ENCODE data around the gene FMN1. TPM values are rescaled to one million over a fixed set of nuclear protein-coding genes. Genes with fewer than 3 reads are reported as not detected.

The FMN1 gene
- total RNA-seq, 1 experiment from 2014 or later: 1.2 TPM

GRCh38 chr15:33114374-33114717 lies 80.2 kb downstream of the FMN1 start:
- no peak overlapping the region for H3K4me3 Mint-ChIP-seq (ENCODE audit: unreplicated experiment)
- DNase-seq (ENCODE audit: unreplicated experiment): no peak
- ChIA-PET CTCF (interaction anchor here (0.7 to 1.7 kb wide), 2 partner anchors 10 to 167 kb away, joined by 3 to 4 read pairs; no protein-coding TSS in a partner anchor), POLR2A (interaction anchor here (1.6 kb wide), 1 partner anchor 13 kb away, joined by 4 read pairs; no protein-coding TSS in a partner anchor)
- no peaks in the 10 kb centered on the region for H3K4me1 Mint-ChIP-seq (ENCODE audit: insufficient read depth, unreplicated experiment)
- H3K27ac Mint-ChIP-seq (ENCODE audit: low read depth, unreplicated experiment): no peak overlapping the region
- BruUV-seq (replicated peaks): no TSS peak
- H3K9me3 Mint-ChIP-seq (ENCODE audit: unreplicated experiment): no peaks in the 10 kb centered on the region
- peaks cover 11% of the 10 kb centered on the region for H3K27me3 Mint-ChIP-seq (ENCODE audit: insufficient read depth, unreplicated experiment)
- TF ChIP-seq CTCF (IDR thresholded peaks at IDR 0.05; ENCODE audit: unreplicated experiment): no peak
- intact Hi-C loops (cut with micrococcal nuclease): no loop called here
- no peaks in the 10 kb centered on the region for H3K36me3 Mint-ChIP-seq (ENCODE audit: insufficient read depth, unreplicated experiment)

- H3K36me3 Mint-ChIP-seq (ENCODE audit: insufficient read depth, unreplicated experiment): no peaks in the 10 kb centered on the region
- no peak for DNase-seq (ENCODE audit: unreplicated experiment)
- BruUV-seq (replicated peaks): no TSS peak
- H3K27ac Mint-ChIP-seq (ENCODE audit: low read depth, unreplicated experiment): no peak overlapping the region
- no peak overlapping the region for H3K4me3 Mint-ChIP-seq (ENCODE audit: unreplicated experiment)
- ChIA-PET CTCF (interaction anchor here (0.6 to 1.7 kb wide), 3 partner anchors 10 to 387 kb away, joined by 3 to 5 read pairs (median 4); no protein-coding TSS in a partner anchor), POLR2A (interaction anchor here (0.6 to 1.6 kb wide), 4 partner anchors 8 to 250 kb away, joined by 3 to 4 read pairs (median 3); no protein-coding TSS in a partner anchor)
- H3K27me3 Mint-ChIP-seq (ENCODE audit: insufficient read depth, unreplicated experiment): peaks cover 11% of the 10 kb centered on the region
- intact Hi-C loops (cut with micrococcal nuclease): no loop called here
- H3K4me1 Mint-ChIP-seq (ENCODE audit: insufficient read depth, unreplicated experiment): no peaks in the 10 kb centered on the region
- no peak for TF ChIP-seq CTCF (IDR thresholded peaks at IDR 0.05; ENCODE audit: unreplicated experiment)
- no peaks in the 10 kb centered on the region for H3K9me3 Mint-ChIP-seq (ENCODE audit: unreplicated experiment)
Measured at GRCh38 chr15:33113666-33114373, 80.7 kb downstream of the FMN1 start.

GRCh38 chr15:33112541-33113105 lies 81.9 kb downstream of the FMN1 start:
- TF ChIP-seq CTCF (IDR thresholded peaks at IDR 0.05; ENCODE audit: unreplicated experiment): no peak
- peaks cover 5% of the 10 kb centered on the region for H3K4me1 Mint-ChIP-seq (ENCODE audit: insufficient read depth, unreplicated experiment)
- no TSS peak for BruUV-seq (replicated peaks)
- peaks cover 5% of the 10 kb centered on the region for H3K27me3 Mint-ChIP-seq (ENCODE audit: insufficient read depth, unreplicated experiment)
- no peaks in the 10 kb centered on the region for H3K9me3 Mint-ChIP-seq (ENCODE audit: unreplicated experiment)
- ChIA-PET POLR2A (interaction anchor here (0.5 to 0.8 kb wide), 2 partner anchors 9 to 15 kb away, joined by 3 read pairs; no protein-coding TSS in a partner anchor), CTCF (interaction anchor here (1.6 to 1.8 kb wide), 2 partner anchors 20 to 26 kb away, joined by 5 to 6 read pairs; no protein-coding TSS in a partner anchor)
- H3K27ac Mint-ChIP-seq (ENCODE audit: low read depth, unreplicated experiment): no peak overlapping the region
- intact Hi-C loops (cut with micrococcal nuclease): no loop called here
- DNase-seq (ENCODE audit: unreplicated experiment): no peak
- no peak overlapping the region for H3K4me3 Mint-ChIP-seq (ENCODE audit: unreplicated experiment)
- no peaks in the 10 kb centered on the region for H3K36me3 Mint-ChIP-seq (ENCODE audit: insufficient read depth, unreplicated experiment)

DNA sequence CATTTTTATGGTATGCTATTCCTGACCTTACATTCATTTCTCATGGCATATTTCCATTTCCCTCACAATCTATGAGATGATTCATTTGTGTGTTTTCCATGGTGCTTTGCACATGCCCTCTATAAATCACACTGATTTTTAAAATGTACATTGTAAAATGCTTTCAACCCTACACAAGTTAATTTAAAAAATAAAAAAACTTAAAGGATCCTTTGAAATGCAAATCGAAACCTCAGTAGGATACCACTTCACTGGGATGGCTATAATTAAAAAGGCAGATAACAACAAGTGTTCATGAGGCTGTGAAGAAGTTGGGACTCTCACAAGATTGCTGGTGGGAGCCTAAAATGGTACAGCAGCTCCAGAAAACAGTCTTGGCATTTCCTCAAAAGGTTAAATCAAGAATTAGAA lies 83.5 kb downstream of the FMN1 start:
- Mint-ChIP-seq H3K9me3 (ENCODE audit: unreplicated experiment) (peaks cover 12% of the 10 kb centered on the region), H3K27me3 (ENCODE audit: insufficient read depth, unreplicated experiment) (peaks cover 11% of the 10 kb centered on the region), H3K4me3 (ENCODE audit: unreplicated experiment) (no peak overlapping the region), H3K4me1 (ENCODE audit: insufficient read depth, unreplicated experiment) (peaks cover 9% of the 10 kb centered on the region), H3K36me3 (ENCODE audit: insufficient read depth, unreplicated experiment) (no peaks in the 10 kb centered on the region), H3K27ac (ENCODE audit: low read depth, unreplicated experiment) (no peak overlapping the region)
- DNase-seq (ENCODE audit: unreplicated experiment): no peak
- POLR2A ChIA-PET: no interaction called here
- CTCF ChIA-PET: interaction anchor here (1.2 kb wide), 1 partner anchor 21 kb away, joined by 8 read pairs; no protein-coding TSS in a partner anchor
- no peak for TF ChIP-seq CTCF (IDR thresholded peaks at IDR 0.05; ENCODE audit: unreplicated experiment)
- intact Hi-C loops (cut with micrococcal nuclease): no loop called here
- BruUV-seq (replicated peaks): no TSS peak

Data from MCF 10A (cell line).